Right lobe of liver (tissue), 6 donors: ENCODE data around the gene DENND1B. TPM values are rescaled to one million over a fixed set of nuclear protein-coding genes. Genes with fewer than 3 reads are reported as not detected.

Source experiments
- ATAC-seq, 4 donors: fragments of 200-7000 bp; cut with Tn5 transposase; one replicate each; pipeline ENCODE4 v1.9.1; 2020; ENCODE audit warnings: mild to moderate bottlenecking in 4 of 4, moderate library complexity in 4 of 4
- DNase-seq, 3 donors: peaks; one replicate each; pipeline ENCODE4 v3.0.0-alpha.2; 2020
- H3K27ac ChIP-seq, 3 donors: fragments of 200-600 bp; one replicate each; pipeline ENCODE4 v1.8.0; 2022
- H3K27me3 ChIP-seq, 2 donors: fragments of 200-600 bp; one replicate each; pipeline ENCODE4 v1.8.0; 2022
- H3K36me3 ChIP-seq, 4 donors: fragments of 200-600 bp; sonication (generic) in 1 of 4; one replicate each; pipeline versions ENCODE4 v1.5.1 to v1.8.0; 2017 to 2022; ENCODE audit warnings: control low read depth in 1 of 4
- H3K4me1 ChIP-seq, 4 donors: fragments of 200-600 bp; sonication (generic) in 1 of 4; one replicate each; pipeline versions ENCODE4 v1.5.1 to v1.8.0; 2017 to 2022; ENCODE audit warnings: control low read depth in 1 of 4
- H3K4me3 ChIP-seq, 3 donors: fragments of 200-600 bp; one replicate each; pipeline ENCODE4 v1.8.0; 2022
- H3K9me3 ChIP-seq, 4 donors: fragments of 200-600 bp; sonication (generic) in 1 of 4; one replicate each; pipeline versions ENCODE4 v1.5.1 to v1.8.0; 2017 to 2022; ENCODE audit warnings: control low read depth in 1 of 4
- CTCF ChIP-seq, 4 donors: fragments of 200-600 bp in 3 of 4; fragments of 450-650 bp in 1 of 4; IDR thresholded peaks; one replicate each; pipeline versions ENCODE4 v1.5.1 to v1.8.0; 2016 to 2022; ENCODE audit warnings: antibody characterized with exemption in 4 of 4, mild to moderate bottlenecking in 2 of 4
- POLR2A ChIP-seq: fragments of 450-650 bp; IDR thresholded peaks from one replicate; pipeline ENCODE4 v1.6.1; 2017; ENCODE audit warnings: antibody characterized with exemption, mild to moderate bottlenecking
- WGBS: methylation state at CpG from one replicate; pipeline ENCODE4 v1.1.6; 2018; ENCODE audit warnings: low coverage, low lambda C conversion rate; ENCODE audit not compliant: insufficient coverage; ENCODE audit errors: missing lambda C conversion rate; 5-methylcytosine and 5-hydroxymethylcytosine counted together
- intact Hi-C, 2 donors: fragments of 100-400 bp; cut with DNase I; formaldehyde crosslinking; loops; one replicate each; pipeline versions ENCODE4 v1.11.2 to v1.14.1; 2022
- total RNA-seq, 6 experiments: library from RNA; depleted of rRNA in 2 of 6; stranded (reverse); fragments of >200 nt in 2 of 6; fragmentation: NEBNext Ultra II Directional in 3 of 6; extraction: Animal tissue kit (Norgen Biotek cat#: 25700) in 3 of 6; gene quantifications; one replicate each; pipeline versions ENCODE4 v1.1.0 to v1.2.4, GENCODE V29; 2016 to 2023
- donor health status: DM: no; HTN: yes; CAD: no.
- donor health status: DM: no; HTN: no; CAD: no.
- donor health status: DM: no; HTN: no; CAD: no.
- donor health status: DM: no; HTN: yes; CAD: no.
- donor health status: DM: no; HTN: yes; CAD: no.

The DENND1B gene
- total RNA-seq, 6 experiments from 2014 or later = 6.4 to 8.9 (median 7.3) TPM

DNA sequence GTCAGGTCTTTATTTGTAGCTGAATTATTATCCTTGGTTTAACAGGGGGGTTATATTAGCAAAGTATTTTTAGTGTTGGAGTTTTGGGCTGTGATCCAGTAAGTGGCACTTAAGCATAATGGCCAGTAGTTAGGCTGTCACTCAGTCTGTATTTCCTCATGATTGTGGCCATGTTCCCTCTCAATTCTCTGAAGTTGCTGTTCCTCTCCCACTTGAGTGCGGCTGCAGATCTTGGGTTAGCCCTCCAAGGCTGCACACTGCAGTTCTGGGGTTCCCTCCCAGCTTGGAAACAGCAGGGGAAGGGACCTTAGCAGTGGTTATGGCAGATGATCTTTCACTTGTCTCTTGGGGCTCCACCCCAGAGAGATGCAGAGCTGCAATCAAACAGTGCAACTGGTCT is 23.2 kb upstream of the DENND1B start:
- Histone ChIP-seq H3K36me3 (no peaks in the 10 kb centered on the region), H3K9me3 (no peaks in the 10 kb centered on the region), H3K4me3 (no peak overlapping the region), H3K27ac (no peak overlapping the region), H3K4me1 (no peaks in the 10 kb centered on the region), H3K27me3 (no peaks in the 10 kb centered on the region)
- 60% methylated on average over 1 of the region's 1 CpG for WGBS
- TF ChIP-seq CTCF (IDR thresholded peaks at IDR 0.05) = no peak
- no peak for TF ChIP-seq POLR2A
- ATAC-seq (no peak), DNase-seq (no peak)
- intact Hi-C loops = no loop called here

DNA sequence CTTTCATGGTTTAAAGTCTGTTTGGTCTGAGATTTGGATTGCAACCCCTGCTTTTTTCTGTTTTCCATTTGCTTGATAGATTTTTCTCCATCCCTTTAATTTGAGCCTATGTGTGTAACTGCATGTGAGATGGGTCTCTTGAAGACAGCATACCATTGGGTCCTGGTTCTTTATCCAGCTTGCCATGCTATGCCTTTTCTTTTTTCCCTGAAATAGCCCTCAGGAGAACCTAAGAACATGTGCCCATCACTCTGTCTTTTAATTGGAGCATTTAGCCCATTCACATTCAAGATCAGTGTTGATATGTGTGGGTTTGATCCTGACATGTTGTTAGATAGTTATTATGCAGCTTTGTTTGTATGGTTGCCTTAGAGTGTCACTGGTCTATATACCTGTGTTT is 21.7 kb upstream of the DENND1B start:
- no peak for DNase-seq
- Histone ChIP-seq H3K36me3 (no peaks in the 10 kb centered on the region), H3K9me3 (no peaks in the 10 kb centered on the region), H3K4me1 (no peaks in the 10 kb centered on the region), H3K27ac (no peak overlapping the region), H3K27me3 (no peaks in the 10 kb centered on the region), H3K4me3 (no peak overlapping the region)
- no peak for ATAC-seq
- no peak for TF ChIP-seq CTCF (IDR thresholded peaks at IDR 0.05)
- TF ChIP-seq POLR2A = no peak
- intact Hi-C loops = no loop called here

DNA sequence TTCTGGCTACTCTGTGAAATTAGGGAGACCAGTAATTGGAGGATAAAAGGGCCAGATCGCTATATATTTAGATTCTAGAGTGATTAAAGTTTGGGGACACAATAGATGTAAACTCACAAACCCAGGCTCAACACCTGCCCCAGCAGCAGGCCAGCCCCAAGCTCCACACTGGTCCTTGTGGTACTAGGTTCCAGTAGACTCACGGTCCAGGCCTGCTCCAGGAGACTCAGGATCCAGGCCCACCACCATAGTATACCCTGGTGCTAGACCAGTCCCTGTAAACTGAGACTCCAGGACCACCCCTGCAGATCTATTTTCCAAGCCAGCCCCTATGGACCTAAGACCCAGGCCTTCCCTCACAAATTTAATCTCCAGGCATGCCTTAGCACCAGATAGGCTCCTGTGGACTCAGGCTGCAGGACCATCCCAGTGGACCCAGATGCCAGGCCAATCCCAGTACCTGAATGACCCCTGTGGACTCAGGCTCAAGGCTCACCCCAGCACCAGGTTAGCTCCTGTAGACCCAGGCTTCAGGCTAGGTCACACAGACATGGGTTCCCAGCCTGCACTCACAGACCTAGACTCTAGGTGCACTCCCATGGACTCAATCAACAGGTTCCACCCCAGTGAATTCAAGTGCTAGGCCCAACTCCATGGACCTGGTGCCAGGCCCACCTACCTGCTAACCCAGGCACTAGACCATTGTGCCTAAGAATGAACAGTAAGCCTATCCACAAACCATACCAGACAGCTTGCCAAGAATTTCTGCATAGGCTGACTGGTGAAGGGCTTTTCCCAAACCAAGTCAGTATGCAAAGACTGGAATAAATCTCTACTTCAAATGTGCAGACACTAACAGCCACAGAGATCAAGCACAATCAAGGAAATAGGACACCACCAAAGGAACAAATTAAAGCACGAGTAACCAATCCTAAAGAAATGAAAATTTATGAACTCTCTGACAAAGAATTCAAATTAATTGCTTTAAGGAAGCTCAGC is 13.8 kb upstream of the DENND1B start:
- DNase-seq (no peak), ATAC-seq (peak in 1 of 4 donors; percentile 38)
- Histone ChIP-seq H3K9me3 (no peaks in the 10 kb centered on the region), H3K27me3 (no peaks in the 10 kb centered on the region), H3K27ac (no peak overlapping the region), H3K36me3 (no peaks in the 10 kb centered on the region), H3K4me3 (no peak overlapping the region), H3K4me1 (no peaks in the 10 kb centered on the region)
- 83% methylated on average over 1 of the region's 3 CpGs for WGBS
- intact Hi-C loops = no loop called here
- TF ChIP-seq CTCF (IDR thresholded peaks at IDR 0.05) = no peak
- no peak for TF ChIP-seq POLR2A

GRCh38 chr1:197787623-197788536 is 12.6 kb upstream of the DENND1B start:
- no peak overlapping the region for H3K4me3 ChIP-seq
- H3K9me3 ChIP-seq = no peaks in the 10 kb centered on the region
- DNase-seq (no peak), ATAC-seq (peak in 2 of 4 donors; percentile 20 to 45)
- 80% methylated on average over 1 of the region's 7 CpGs for WGBS
- H3K27ac ChIP-seq = no peak overlapping the region
- no peaks in the 10 kb centered on the region for H3K27me3 ChIP-seq
- no peaks in the 10 kb centered on the region for H3K4me1 ChIP-seq
- intact Hi-C loops = no loop called here
- H3K36me3 ChIP-seq = no peaks in the 10 kb centered on the region
- no peak for TF ChIP-seq CTCF (IDR thresholded peaks at IDR 0.05)
- no peak for TF ChIP-seq POLR2A
